Lower lobe of right lung (tissue), 2 donors: ENCODE measurements around the gene RTEL1. TPM values are rescaled to one million over a fixed set of nuclear protein-coding genes. Genes with fewer than 3 reads are reported as not detected.
A peak's percentile ranks its signal among the peaks of the same experiment; 100 is the strongest.

Experiments used
- ATAC-seq, 2 donors: fragments of 200-7000 bp; cut with Tn5 transposase; one replicate each; pipeline ENCODE4 v1.9.1; 2020 to 2022; ENCODE audit warnings: mild to moderate bottlenecking in 2 of 2, moderate library complexity in 2 of 2
- DNase-seq: peaks from one replicate; pipeline ENCODE4 v3.0.0-alpha.2; 2020
- H3K27ac ChIP-seq: fragments of 200-600 bp; one replicate; pipeline ENCODE4 v1.8.0; 2022
- H3K27me3 ChIP-seq: fragments of 200-600 bp; one replicate; pipeline ENCODE4 v1.8.0; 2022; ENCODE audit warnings: low read depth
- H3K36me3 ChIP-seq: fragments of 200-600 bp; one replicate; pipeline ENCODE4 v1.8.0; 2022; ENCODE audit warnings: mild to moderate bottlenecking
- H3K4me1 ChIP-seq: fragments of 200-600 bp; one replicate; pipeline ENCODE4 v1.8.0; 2022
- H3K4me3 ChIP-seq: fragments of 200-600 bp; one replicate; pipeline ENCODE4 v1.8.0; 2022; ENCODE audit warnings: mild to moderate bottlenecking
- H3K9me3 ChIP-seq: fragments of 200-600 bp; one replicate; pipeline ENCODE4 v1.8.0; 2022
- intact Hi-C: fragments of 100-400 bp; cut with DNase I; formaldehyde crosslinking; loops from one replicate; pipeline ENCODE4 v1.11.0; 2022
- total RNA-seq: library from RNA; stranded (reverse); fragmentation: NEBNext Ultra II Directional; extraction: Animal tissue kit (Norgen Biotek cat#: 25700); gene quantifications from one replicate; pipeline ENCODE4 v1.2.1, GENCODE V29; 2021
- TF ChIP-seq, protein P1 (sequence below): fragments of 200-600 bp; IDR thresholded peaks from one replicate; pipeline ENCODE4 v1.8.0; 2022; ENCODE audit warnings: antibody characterized with exemption, mild to moderate bottlenecking
- donor health status: DM: no; HTN: yes; CAD: no; lungs with severe emphysema.

The RTEL1 gene
- total RNA-seq, 1 donor from 2014 or later = 23.8 TPM

DNA sequence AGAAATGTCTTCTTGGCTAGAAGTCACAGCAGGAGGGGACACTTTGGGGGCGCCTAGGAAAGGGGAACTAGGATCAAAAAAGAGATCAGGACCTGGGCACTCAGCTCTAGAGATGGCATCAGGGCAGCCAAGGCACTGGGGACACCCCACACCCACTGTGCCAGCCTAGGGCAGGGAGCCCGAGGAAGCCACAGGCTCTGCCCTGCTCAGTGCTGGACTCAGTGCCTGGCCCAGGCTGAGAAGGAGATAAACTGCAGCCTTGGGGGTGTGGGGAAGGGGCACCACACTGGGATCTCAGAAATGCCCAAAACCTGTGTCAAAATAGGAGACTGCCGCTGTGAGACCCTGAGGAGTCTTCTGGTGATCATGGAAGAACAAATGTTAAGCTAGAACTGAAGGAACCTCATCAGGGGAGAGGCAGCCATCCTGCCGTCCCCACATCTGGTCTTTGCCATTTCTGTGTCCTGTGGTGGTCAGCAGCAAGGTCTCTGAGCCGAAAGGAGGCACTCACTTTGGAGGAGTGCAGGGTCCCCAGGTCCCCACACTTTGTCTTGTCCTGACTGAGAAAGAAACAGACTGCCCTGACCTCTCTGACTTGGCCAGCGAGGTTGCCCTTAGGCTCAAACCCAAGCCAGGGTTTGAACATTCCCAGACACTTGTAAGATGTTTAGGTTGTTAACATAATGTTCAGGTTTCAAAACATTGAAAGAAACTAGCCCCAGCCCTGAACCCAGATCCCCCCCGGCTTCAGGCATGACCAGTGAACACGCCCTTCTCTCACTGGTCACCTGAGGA lies 47.3 kb downstream of the RTEL1 start:
- TF ChIP-seq, protein P1, sequence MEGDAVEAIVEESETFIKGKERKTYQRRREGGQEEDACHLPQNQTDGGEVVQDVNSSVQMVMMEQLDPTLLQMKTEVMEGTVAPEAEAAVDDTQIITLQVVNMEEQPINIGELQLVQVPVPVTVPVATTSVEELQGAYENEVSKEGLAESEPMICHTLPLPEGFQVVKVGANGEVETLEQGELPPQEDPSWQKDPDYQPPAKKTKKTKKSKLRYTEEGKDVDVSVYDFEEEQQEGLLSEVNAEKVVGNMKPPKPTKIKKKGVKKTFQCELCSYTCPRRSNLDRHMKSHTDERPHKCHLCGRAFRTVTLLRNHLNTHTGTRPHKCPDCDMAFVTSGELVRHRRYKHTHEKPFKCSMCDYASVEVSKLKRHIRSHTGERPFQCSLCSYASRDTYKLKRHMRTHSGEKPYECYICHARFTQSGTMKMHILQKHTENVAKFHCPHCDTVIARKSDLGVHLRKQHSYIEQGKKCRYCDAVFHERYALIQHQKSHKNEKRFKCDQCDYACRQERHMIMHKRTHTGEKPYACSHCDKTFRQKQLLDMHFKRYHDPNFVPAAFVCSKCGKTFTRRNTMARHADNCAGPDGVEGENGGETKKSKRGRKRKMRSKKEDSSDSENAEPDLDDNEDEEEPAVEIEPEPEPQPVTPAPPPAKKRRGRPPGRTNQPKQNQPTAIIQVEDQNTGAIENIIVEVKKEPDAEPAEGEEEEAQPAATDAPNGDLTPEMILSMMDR = no peak
- DNase-seq (no peak), ATAC-seq (no peak)
- H3K27ac ChIP-seq = no peak overlapping the region
- intact Hi-C loops = no loop called here
- no peak overlapping the region for H3K4me3 ChIP-seq
- H3K27me3 ChIP-seq = no peaks in the 10 kb centered on the region
- H3K4me1 ChIP-seq = peaks cover 32% of the 10 kb centered on the region
- H3K9me3 ChIP-seq = no peaks in the 10 kb centered on the region
- peaks cover 45% of the 10 kb centered on the region for H3K36me3 ChIP-seq

GRCh38 chr20:63706027-63706695 lies 48.0 kb downstream of the RTEL1 start:
- intact Hi-C loops = no loop called here
- peaks cover 51% of the 10 kb centered on the region for H3K36me3 ChIP-seq
- no peak for ATAC-seq
- TF ChIP-seq, protein P1 = no peak
- peak overlapping the region; percentile 96 for H3K4me3 ChIP-seq
- H3K4me1 ChIP-seq = peaks cover 32% of the 10 kb centered on the region
- H3K9me3 ChIP-seq = no peaks in the 10 kb centered on the region
- peak overlapping the region; percentile 95 for H3K27ac ChIP-seq
- DNase-seq = no peak
- H3K27me3 ChIP-seq = no peaks in the 10 kb centered on the region

DNA sequence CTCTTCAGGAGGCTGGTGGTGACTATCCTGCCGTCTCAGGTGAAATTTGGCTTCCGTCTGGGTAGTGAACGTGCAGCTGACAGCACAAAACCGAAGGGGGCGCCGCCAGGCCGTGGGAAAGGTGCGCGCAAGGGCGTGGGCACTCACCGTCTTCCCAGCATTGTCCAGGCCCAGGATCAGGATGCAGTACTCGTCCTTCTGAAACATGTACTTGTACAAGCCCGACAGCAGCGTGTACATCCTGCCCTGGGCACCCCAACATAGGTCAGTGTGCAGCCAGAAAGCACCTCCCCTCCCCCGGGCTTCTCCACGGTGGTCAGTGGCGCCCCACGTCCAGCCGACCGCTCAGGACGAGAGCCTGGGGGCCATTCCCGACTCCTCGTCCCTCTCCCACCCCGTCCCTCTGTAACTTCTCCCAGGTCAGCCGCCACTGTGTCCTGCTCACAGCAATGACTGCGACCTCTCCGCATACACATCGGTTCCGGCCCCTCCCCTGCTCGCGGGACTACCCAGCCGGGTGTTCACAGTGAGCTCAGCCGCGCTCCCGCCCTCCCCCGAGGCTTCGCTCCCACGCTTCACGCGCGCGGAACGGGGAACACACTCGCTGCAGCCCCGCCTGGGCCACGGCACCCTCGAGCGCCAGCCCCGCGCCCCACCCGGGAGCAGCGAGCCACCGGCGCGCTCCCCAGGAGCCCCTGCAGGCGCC lies 48.9 kb downstream of the RTEL1 start:
- DNase-seq = peak; percentile 70
- H3K27me3 ChIP-seq = no peaks in the 10 kb centered on the region
- H3K4me1 ChIP-seq = peaks cover 32% of the 10 kb centered on the region
- H3K27ac ChIP-seq = peak overlapping the region; percentile 95
- ATAC-seq = peak; percentile 48 to 62
- intact Hi-C loops = no loop called here
- no peaks in the 10 kb centered on the region for H3K9me3 ChIP-seq
- peaks cover 59% of the 10 kb centered on the region for H3K36me3 ChIP-seq
- TF ChIP-seq, protein P1 = peak; percentile 16
- H3K4me3 ChIP-seq = peak overlapping the region; percentile 96

- Histone ChIP-seq H3K9me3 (no peaks in the 10 kb centered on the region), H3K4me1 (peaks cover 32% of the 10 kb centered on the region), H3K27ac (peak within 1 kb of the TSS; percentile 95), H3K36me3 (peaks cover 66% of the 10 kb centered on the region), H3K27me3 (no peaks in the 10 kb centered on the region), H3K4me3 (peak within 1 kb of the TSS; percentile 96)
- TF ChIP-seq, protein P1 = no peak
- DNase-seq (peak; percentile 94), ATAC-seq (peak; percentile 97 to 98)
- intact Hi-C loops = no loop called here
Observed at GRCh38 chr20:63707558-63708300, 49.6 kb downstream of the RTEL1 start, which contains the start of the genes ARFRP1 and ZGPAT. Gene ARFRP1, minus strand, starts transcription at chr20:63707976. Its CDS starts 885 bp downstream, at chr20:63707091. Gene ZGPAT, plus strand, starts transcription at chr20:63708039. Its CDS starts 542 bp downstream, at chr20:63708581.
